Left hindlimb (tissue), 1 donor: ENCODE results near the gene NCOA3.

ENCODE experiments used
- DNase-seq: peaks from one replicate; pipeline ENCODE4 v3.0.0-alpha.2; 2018

Gene NCOA3

GRCh38 chr20:47687095-47687987 is 185.7 kb downstream of the NCOA3 start:
- DNase-seq, result no peak

GRCh38 chr20:47688385-47689381 is 187.0 kb downstream of the NCOA3 start:
- DNase-seq, result no peak

GRCh38 chr20:47689731-47690130 is 188.0 kb downstream of the NCOA3 start:
- DNase-seq, result no peak

GRCh38 chr20:47691625-47692024 is 189.9 kb downstream of the NCOA3 start:
- no peak for DNase-seq

GRCh38 chr20:47694021-47694818 is 192.5 kb downstream of the NCOA3 start:
- no peak for DNase-seq

- DNase-seq, result no peak
These were observed 195.2 kb downstream of the NCOA3 start for GRCh38 chr20:47696856-47697255.

GRCh38 chr20:47698142-47698541 is 196.5 kb downstream of the NCOA3 start:
- no peak for DNase-seq

- no peak for DNase-seq
These were observed 198.1 kb downstream of the NCOA3 start for GRCh38 chr20:47699818-47700217.

- no peak for DNase-seq
These were observed 198.6 kb downstream of the NCOA3 start for GRCh38 chr20:47700327-47700726.

GRCh38 chr20:47701612-47702011 is 199.9 kb downstream of the NCOA3 start:
- no peak for DNase-seq

GRCh38 chr20:47703748-47704147 is 202.1 kb downstream of the NCOA3 start:
- DNase-seq, result no peak

- DNase-seq, result no peak
These were observed 203.2 kb downstream of the NCOA3 start for GRCh38 chr20:47704746-47705496.

GRCh38 chr20:47705497-47705856 is 203.8 kb downstream of the NCOA3 start:
- DNase-seq, result no peak

GRCh38 chr20:47706345-47706744 is 204.7 kb downstream of the NCOA3 start:
- DNase-seq, result no peak
